ENCODE data around the gene KLHL34. TPM values are rescaled to one million over a fixed set of nuclear protein-coding genes. Genes with fewer than 3 reads are reported as not detected.

Gene KLHL34
- total RNA-seq, 3 donors from 2014 or later: 0.32 TPM; not detected in 2

DNA sequence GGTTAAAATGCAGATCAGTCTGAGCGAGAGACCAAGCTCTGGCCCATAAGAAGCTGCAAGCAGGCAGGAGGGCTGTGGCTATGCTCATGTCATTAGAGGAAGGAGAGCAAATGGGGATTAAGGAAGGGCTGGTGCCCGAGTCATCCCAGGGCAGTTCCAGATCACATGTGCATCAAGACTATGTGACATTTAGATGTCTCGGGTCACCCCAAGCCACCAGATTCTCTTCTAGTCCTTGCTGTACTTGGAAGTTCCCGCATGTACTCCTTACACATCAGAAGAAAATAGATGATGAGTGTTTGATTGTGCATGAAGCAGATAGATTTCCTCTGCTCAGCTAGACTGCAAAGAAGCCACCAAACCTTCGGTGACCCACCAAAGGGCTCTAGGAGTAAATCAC, 42.1 kb upstream of the KLHL34 start:
- H3K4me1 ChIP-seq: no peaks in the 10 kb centered on the region
- H3K9me3 ChIP-seq: no peaks in the 10 kb centered on the region
- H3K27me3 ChIP-seq: peaks cover 0 to 23% of the 10 kb centered on the region in 2 donors
- no peaks in the 10 kb centered on the region for H3K36me3 ChIP-seq
- TF ChIP-seq, protein P1, sequence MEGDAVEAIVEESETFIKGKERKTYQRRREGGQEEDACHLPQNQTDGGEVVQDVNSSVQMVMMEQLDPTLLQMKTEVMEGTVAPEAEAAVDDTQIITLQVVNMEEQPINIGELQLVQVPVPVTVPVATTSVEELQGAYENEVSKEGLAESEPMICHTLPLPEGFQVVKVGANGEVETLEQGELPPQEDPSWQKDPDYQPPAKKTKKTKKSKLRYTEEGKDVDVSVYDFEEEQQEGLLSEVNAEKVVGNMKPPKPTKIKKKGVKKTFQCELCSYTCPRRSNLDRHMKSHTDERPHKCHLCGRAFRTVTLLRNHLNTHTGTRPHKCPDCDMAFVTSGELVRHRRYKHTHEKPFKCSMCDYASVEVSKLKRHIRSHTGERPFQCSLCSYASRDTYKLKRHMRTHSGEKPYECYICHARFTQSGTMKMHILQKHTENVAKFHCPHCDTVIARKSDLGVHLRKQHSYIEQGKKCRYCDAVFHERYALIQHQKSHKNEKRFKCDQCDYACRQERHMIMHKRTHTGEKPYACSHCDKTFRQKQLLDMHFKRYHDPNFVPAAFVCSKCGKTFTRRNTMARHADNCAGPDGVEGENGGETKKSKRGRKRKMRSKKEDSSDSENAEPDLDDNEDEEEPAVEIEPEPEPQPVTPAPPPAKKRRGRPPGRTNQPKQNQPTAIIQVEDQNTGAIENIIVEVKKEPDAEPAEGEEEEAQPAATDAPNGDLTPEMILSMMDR (IDR thresholded peaks at IDR 0.05): no peak
- TF ChIP-seq POLR2AphosphoS5 (IDR thresholded peaks at IDR 0.05) (no peak), POLR2A (IDR thresholded peaks at IDR 0.05) (no peak)
- no peak for DNase-seq (ENCODE audit: low spot score in 2 of 2)
- H3K4me3 ChIP-seq: no peak overlapping the region
- H3K27ac ChIP-seq: no peak overlapping the region
- intact Hi-C loops (cut with DNase I; ENCODE audit: low total_unique reads): no loop called here

GRCh38 chrX:21699136-21699535, 41.0 kb upstream of the KLHL34 start:
- no peak overlapping the region for H3K4me3 ChIP-seq
- no peak for TF ChIP-seq POLR2A (IDR thresholded peaks at IDR 0.05)
- no peak for TF ChIP-seq POLR2AphosphoS5 (IDR thresholded peaks at IDR 0.05)
- TF ChIP-seq, protein P1 (IDR thresholded peaks at IDR 0.05): no peak
- H3K36me3 ChIP-seq: no peaks in the 10 kb centered on the region
- H3K9me3 ChIP-seq: no peaks in the 10 kb centered on the region
- DNase-seq (ENCODE audit: low spot score in 2 of 2): no peak
- intact Hi-C loops (cut with DNase I; ENCODE audit: low total_unique reads): no loop called here
- H3K27me3 ChIP-seq: peaks cover 0 to 16% of the 10 kb centered on the region in 2 donors
- H3K4me1 ChIP-seq: no peaks in the 10 kb centered on the region
- H3K27ac ChIP-seq: no peak overlapping the region

GRCh38 chrX:21698272-21698671, 40.1 kb upstream of the KLHL34 start:
- H3K9me3 ChIP-seq: no peaks in the 10 kb centered on the region
- no peak overlapping the region for H3K4me3 ChIP-seq
- no peak for DNase-seq (ENCODE audit: low spot score in 2 of 2)
- TF ChIP-seq, protein P1 (IDR thresholded peaks at IDR 0.05): no peak
- TF ChIP-seq POLR2A (IDR thresholded peaks at IDR 0.05): no peak
- no peak overlapping the region for H3K27ac ChIP-seq
- H3K27me3 ChIP-seq: peaks cover 0 to 16% of the 10 kb centered on the region in 2 donors
- H3K4me1 ChIP-seq: no peaks in the 10 kb centered on the region
- intact Hi-C loops (cut with DNase I; ENCODE audit: low total_unique reads): no loop called here
- H3K36me3 ChIP-seq: no peaks in the 10 kb centered on the region

GRCh38 chrX:21691512-21692018, 33.4 kb upstream of the KLHL34 start:
- Histone ChIP-seq H3K9me3 (no peaks in the 10 kb centered on the region), H3K36me3 (no peaks in the 10 kb centered on the region), H3K4me1 (no peaks in the 10 kb centered on the region), H3K27me3 (peaks cover 0 to 22% of the 10 kb centered on the region in 2 donors), H3K4me3 (no peak overlapping the region), H3K27ac (no peak overlapping the region)
- DNase-seq (ENCODE audit: low spot score in 2 of 2): no peak
- TF ChIP-seq POLR2A (IDR thresholded peaks at IDR 0.05) (no peak), POLR2AphosphoS5 (IDR thresholded peaks at IDR 0.05) (no peak)
- TF ChIP-seq, protein P1 (IDR thresholded peaks at IDR 0.05): no peak
- intact Hi-C loops (cut with DNase I; ENCODE audit: low total_unique reads): no loop called here

DNA sequence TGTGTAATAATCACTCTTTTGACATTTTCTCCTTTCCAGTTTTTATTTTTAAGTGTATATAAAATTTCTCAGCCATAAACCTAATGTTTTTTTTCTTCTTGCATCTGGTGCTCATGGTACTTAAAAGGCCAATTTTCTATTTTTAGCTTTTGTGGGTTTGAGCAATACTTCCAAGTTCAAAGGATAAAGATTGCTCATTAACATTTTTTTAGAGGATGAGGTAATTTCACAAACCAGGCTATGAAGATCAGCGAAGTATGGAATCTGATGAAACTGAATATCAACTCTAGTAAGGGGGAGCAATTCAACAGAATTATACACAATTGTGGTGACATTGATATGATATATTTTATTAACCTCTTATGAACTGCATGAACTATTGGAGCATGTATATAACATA, 25.8 kb upstream of the KLHL34 start:
- intact Hi-C loops (cut with DNase I; ENCODE audit: low total_unique reads): loop anchor here (5.0 kb wide), 1 partner anchor 912 kb away; no protein-coding TSS in a partner anchor
- H3K27ac ChIP-seq: no peak overlapping the region
- TF ChIP-seq, protein P1 (IDR thresholded peaks at IDR 0.05): no peak
- TF ChIP-seq POLR2AphosphoS5 (IDR thresholded peaks at IDR 0.05): no peak
- TF ChIP-seq POLR2A (IDR thresholded peaks at IDR 0.05): no peak
- no peaks in the 10 kb centered on the region for H3K4me1 ChIP-seq
- H3K4me3 ChIP-seq: no peak overlapping the region
- no peak for DNase-seq (ENCODE audit: low spot score in 2 of 2)
- H3K27me3 ChIP-seq: peaks cover 0 to 15% of the 10 kb centered on the region in 2 donors
- H3K36me3 ChIP-seq: no peaks in the 10 kb centered on the region
- no peaks in the 10 kb centered on the region for H3K9me3 ChIP-seq

Data from breast epithelium (tissue), 4 donors.